Thyroid gland (tissue), 4 donors: ENCODE measurements around the gene LRRC40.

Experiments used
- CTCF ChIP-seq, 6 experiments: fragments of 200-600 bp in 3 of 6; fragments of 450-650 bp in 3 of 6; sonication (generic) in 3 of 6; IDR thresholded peaks; one replicate each; pipeline ENCODE4 v1.5.1; 2016 to 2019; ENCODE audit warnings: antibody characterized with exemption in 6 of 6, mild to moderate bottlenecking in 2 of 6, inconsistent platforms in 1 of 6, moderate library complexity in 1 of 6
- POLR2A ChIP-seq, 2 donors: fragments of 450-650 bp; IDR thresholded peaks; one replicate each; pipeline ENCODE4 v1.6.1; 2017; ENCODE audit warnings: antibody characterized with exemption in 2 of 2, mild to moderate bottlenecking in 2 of 2, moderate library complexity in 1 of 2

GRCh38 chr1:70220517-70221237 lies 15.3 kb upstream of the LRRC40 start:
- TF ChIP-seq CTCF (IDR thresholded peaks at IDR 0.05) (no peak), POLR2A (IDR thresholded peaks at IDR 0.05) (no peak)
